ENCODE results near the gene SENP8.

Gene SENP8

DNA sequence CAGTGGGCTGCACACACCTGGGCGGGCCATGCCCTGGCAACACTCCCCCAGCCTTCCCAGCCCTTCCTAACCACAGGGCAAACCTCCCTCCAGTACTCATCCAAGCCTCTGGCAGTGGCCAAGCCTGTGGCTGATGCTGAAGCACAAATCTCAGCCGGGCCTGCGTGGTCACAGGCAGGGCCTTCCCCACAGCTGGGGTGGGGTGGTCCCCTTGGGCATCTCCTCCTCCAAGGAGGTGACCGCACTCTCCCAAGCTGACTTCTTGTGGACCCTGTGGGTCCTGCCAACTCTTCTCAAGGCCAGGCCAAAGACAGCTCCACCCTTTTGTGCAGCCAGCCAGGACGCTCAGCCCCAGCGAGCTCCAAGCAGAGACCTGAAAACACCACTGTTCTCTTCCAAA lies 58.0 kb downstream of the SENP8 start:
- no peak for DNase-seq

DNA sequence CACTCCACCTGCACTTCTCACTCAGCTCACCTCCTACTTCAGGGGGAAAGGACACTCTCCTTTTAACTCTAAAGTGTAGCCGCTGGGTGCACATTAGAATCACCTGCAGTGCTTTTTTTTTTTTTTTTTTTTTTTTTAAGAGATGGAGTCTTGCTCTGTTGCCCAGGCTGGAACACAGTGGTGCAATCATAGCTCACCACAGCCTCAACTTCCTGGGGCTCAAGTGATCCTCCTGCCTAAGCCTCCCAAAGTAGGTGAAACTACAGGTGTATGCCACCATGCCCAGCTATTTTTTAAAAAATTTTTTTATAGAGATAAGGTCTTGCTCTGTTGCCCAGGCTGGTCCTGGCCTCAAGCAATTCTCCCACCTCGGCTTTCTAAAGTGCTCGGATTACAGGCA lies 58.5 kb downstream of the SENP8 start:
- DNase-seq, result no peak

DNA sequence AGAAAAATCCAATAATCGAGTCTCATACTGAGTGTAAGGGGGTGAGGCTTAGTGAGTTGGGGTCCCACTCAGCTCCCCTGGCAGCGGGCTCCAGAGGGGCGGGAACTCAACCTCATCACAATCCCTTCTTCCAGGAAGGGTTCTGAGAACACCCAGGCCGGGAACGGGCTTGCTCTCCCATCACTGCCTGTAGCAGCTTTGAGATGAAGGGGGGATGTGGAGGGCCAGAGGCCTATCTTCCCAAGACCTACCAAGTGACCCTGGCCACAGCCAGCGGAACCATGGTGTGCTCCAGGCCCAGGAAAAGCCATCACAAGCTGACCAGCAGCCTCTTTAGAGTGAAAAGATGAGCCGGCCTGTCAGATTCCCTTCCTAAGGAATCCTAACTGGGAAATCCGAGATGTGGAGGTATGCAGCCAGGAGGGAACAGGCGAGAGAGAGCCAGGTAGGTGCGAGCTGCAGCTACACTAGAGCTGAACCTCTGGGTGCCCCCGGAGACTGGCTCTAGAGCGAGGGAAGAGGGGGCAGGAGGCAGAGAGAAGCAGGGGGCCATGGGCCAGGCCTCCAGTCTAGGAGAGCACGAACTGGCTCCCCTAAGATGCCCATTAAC lies 60.9 kb downstream of the SENP8 start:
- DNase-seq, result no peak

DNA sequence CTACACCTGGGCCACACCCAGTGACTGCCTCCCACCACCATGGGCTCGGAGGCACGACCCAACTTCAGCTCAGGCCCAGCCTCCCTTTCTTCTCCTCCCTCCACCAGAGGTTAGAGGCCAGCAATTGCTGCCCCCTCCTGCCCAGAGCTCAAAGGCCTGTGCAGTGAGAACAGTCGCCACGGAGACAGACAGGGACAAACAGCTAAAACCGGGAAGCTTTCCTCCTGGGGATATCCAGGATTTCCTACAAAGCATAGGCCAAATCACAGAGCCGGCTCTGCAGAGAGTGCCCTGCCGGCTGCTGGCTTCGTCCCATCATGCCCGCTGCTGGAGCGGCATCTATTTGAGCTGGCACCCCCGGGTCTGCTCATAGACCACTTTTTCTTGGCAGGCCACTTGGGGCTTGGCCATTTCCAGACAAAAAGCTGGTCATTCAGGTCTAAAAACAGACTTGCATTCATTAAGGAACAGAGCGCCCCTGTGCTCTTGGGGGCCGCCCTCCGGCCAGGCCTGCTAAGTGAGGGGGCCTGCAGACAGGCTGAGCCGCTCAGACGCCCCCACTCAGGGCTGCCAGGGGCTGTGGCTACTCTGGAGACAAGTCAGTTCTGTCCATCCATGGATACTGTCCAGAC lies 61.9 kb downstream of the SENP8 start:
- DNase-seq, result no peak

DNA sequence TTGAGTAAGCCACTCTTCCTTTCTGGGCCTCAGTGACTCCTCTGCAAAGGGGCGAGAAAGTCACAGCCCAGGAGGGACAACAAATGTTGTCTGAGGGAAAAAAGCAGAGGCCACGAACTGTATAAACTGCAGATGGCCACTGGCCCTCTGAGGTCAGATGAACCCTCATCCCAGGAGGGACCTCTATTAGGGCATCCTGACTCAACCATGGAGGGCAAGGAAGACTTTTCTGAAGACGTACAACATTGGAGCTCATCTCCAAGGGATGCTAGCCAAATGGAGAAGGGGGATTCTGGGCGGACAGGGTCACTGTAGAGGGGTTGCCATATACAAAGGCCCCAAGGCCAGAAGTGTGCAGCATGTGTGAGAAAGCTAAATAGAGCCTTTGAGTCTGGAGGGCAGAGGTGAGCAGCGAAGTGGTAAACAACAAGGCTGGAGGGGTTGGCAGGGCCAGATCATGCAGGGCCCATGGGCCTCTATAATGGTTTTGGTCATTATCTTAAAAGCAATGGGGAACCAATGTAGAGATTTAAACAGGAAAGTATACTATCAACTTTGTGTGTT lies 62.6 kb downstream of the SENP8 start:
- no peak for DNase-seq

DNA sequence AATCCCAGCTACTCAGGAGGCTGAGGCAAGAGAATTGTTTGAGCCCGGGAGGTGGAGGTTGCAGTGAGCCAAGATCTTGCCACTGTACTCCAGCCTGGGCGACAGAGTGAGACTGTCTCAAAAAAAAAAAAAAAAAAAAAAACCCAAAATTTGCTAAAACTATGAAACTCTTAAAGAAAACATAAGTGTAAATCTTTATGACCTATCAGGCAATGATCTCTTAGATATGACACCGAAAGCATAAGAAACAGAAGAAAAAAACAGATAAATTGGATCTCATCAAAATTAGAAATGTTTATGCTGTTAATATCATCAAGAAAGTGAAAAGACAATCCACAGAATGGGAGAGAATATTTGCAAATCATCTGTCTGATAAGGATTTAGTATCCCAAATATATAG lies 64.0 kb downstream of the SENP8 start:
- no peak for DNase-seq

DNA sequence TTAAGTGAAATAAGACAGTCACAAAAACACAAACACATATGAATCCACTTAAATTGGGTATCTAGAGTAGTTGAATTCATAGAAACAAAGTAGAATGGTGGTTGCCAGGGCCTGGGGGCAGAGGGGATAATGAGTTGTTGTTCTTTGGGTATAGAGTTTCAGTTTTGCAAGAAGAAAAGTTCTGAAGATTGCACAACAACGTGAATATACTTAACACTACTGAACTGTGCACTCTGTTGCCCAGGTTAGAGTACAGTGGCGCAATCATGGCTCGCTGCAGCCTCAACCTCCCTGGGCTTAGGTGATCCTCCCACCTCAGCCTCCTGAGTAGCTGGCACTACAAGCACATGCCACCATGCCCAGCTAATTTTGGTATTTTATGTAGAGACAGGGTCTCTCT lies 64.5 kb downstream of the SENP8 start:
- no peak for DNase-seq

DNA sequence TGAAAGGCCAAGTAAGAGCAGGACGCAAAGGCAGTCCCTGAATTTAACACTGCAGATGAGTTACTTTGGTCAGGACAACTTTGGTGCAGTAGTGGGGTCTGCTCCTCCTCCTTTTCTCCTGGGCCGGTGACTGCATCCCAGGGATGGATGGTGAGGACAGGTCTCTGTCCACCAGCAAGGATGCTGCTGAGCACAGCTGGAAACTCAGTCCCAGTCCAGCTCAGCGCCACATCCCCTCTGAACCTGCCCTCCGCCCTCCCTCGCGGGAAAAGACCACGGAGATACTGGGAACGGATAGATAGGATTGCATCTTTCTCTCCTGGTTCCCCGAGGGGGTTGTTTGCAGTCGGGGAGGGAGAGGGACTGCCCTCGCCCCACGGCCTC lies 65.6 kb downstream of the SENP8 start:
- no peak for DNase-seq

DNA sequence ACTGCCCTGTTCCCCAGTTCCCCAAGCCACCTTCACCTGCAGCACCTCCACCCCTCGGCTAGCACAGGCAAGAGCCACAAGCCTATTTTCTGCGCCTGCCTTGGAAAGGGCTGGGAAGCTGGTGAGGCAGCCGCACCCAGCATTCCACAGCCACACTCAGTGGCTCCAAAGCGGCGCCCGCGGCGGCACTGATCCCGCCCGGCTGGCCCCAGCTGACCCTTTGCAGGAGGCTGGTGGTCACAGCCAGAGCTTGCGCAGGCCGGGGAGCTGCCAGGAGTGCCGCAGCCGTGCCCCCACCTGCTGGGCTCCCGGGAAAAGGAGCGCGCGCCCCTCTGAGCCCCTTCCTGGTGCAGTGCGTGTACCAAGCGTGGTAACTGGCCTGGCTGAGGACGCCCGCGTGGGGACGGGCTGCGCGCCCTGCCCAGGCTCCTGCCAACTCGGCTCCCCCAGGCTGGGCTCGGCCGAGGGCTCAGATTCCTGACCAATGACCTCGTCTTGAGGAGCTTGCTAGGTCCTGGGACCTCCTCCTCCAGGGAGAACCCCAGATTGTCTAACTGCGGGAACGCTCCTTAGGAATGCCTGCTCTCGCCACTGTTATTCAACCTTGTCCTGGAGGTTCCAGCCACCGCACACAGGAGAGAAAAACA lies 66.1 kb downstream of the SENP8 start:
- no peak for DNase-seq

DNA sequence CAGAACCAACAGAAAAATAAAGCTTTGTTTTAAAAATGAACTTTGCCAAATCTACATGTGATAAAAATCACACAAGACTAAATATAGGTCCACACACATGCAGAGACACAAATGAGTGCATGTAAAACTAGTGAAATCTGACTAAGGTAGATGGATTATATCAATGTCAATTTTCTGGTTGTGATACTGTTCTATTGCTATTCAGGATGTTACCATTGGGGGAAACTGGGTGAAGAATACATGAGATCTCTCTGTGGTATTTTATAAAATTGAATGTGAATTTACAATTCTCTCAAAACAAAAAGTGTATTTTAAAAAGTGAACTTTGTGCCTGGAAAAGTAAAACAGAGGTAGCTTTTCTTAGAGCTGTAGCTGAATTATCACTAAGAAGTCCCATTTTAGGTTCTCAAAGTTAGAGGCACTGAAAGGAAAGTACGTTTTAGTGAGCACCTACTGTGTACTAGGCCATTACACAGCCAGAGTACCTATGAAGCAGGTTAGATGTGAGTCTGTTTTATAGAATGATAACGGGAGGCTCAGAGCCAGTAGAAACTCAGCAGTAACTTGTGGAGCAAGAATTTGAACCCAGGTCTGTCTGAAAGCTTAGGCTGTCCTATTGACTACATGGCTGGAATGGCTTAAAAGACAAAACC lies 71.2 kb downstream of the SENP8 start:
- DNase-seq, result no peak

DNA sequence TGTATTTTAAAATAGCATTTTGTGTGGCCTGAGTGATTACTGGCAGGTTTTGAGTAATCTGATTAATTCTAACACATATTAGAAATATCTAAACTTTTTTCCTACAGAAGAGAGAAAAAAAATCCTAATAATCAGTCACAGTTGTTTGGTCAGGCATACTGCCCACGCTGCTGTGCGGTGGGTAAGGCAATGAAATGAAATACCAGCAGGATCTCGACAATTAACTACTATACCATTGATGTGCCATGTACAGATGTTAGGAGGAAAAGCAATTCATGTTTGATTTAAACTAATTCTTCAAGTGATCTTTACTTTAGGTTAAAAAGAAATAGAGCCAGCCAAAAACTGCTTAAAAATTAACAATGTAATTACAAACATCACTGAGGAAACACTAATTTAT lies 74.2 kb downstream of the SENP8 start:
- no peak for DNase-seq
